ENCODE data around the gene DNAJC3.
"Not testable (repeated sequence)": the region's sequence is repeated elsewhere in the genome, so short reads cannot be mapped to it uniquely, and the experiment has no call there.

The DNAJC3 gene

GRCh38 chr13:95716231-95716630 is 39.3 kb downstream of the DNAJC3 start:
- DNase-seq = no peak

- DNase-seq = no peak
Observed at GRCh38 chr13:95722241-95722640, 45.3 kb downstream of the DNAJC3 start.

GRCh38 chr13:95723438-95723837 is 46.5 kb downstream of the DNAJC3 start:
- DNase-seq = no peak

DNA sequence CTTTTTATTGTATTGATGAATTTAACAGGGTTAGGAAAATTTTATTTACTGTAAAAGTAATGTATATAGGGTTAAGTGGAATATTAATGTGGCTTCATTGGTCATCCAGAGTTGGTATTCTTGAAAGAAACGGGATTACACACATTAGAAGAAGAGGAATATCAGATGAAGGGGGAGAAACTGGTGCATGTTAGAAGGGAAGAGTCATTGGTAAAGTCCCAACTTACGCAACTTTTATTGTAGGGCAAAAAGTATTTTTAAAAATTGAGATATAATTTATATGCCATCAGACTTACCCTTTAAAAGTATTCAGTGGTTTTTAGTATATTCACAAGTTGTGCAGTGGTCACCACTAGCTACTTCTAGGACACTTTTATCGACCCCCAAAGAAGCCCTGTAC is 47.3 kb downstream of the DNAJC3 start:
- DNase-seq = no peak

DNA sequence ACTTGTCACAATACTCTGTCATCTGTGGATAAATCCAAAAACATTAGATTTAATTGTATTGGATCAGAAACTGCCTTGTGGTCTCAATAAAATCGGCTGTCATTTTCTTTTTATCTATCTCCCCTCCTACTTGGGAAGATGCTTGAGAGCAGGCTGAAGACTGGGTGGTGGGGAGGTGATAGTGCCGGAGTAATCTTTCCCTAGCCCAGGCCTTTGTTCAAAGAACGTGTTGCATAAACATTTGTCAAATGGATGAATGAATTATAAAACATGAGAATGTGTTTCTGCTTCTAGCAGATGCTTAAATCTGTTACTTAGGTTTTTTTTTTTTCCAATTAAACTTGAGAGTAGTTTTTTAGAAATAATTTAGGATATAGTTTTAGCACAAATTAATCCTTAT is 49.9 kb downstream of the DNAJC3 start:
- DNase-seq = no peak

DNA sequence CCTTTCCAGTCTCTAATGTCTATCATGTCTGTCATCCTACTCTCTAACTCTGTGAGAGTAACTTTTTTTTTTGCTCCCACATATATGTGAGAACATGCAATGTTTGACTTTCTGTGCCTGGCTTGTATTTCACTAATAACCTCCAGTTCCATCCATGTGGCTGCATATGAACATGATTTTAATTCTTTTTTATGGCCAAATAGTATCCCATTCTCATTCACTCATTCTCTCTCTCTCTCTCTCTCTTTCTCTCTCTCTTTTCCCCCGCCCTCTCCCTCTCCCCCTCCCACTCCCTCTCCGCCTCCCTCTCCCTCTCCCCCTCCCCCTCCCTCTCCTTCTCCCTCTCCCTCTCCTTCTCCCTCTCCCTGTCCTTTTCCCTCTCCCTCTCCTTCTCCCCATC is 52.0 kb downstream of the DNAJC3 start:
- no peak for DNase-seq

- DNase-seq = no peak
Observed at GRCh38 chr13:95734124-95734523, 57.2 kb downstream of the DNAJC3 start.

GRCh38 chr13:95740071-95740978 is 63.4 kb downstream of the DNAJC3 start:
- not testable (repeated sequence) for DNase-seq

GRCh38 chr13:95740979-95741320 is 64.0 kb downstream of the DNAJC3 start:
- DNase-seq = no peak

GRCh38 chr13:95741584-95742563 is 64.9 kb downstream of the DNAJC3 start:
- DNase-seq = no peak

DNA sequence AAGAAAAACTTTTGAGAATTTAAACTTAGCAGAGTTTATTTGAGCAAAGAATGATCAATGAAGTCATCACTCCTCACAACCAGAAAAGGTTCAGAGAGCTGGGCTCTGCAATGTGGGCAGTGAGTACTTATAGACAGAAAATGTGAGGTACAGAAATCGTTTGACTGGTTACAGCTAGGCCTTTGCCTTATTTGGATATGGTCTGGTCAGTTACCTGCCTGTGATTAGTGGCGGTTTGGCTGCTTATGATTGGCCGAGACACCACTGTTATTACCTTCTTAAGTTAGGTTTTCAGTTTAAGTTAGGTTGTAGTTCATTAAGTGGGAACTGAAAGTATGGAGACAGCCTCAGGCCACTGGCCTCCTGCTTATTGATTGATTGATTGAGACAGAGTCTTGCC is 66.3 kb downstream of the DNAJC3 start:
- DNase-seq = no peak

- DNase-seq = no peak
Observed at GRCh38 chr13:95745289-95745688, 68.3 kb downstream of the DNAJC3 start.

GRCh38 chr13:95745752-95746151 is 68.8 kb downstream of the DNAJC3 start:
- DNase-seq = no peak

- no peak for DNase-seq
Observed at GRCh38 chr13:95749545-95749944, 72.6 kb downstream of the DNAJC3 start.

GRCh38 chr13:95752677-95753076 is 75.7 kb downstream of the DNAJC3 start:
- DNase-seq = no peak

DNA sequence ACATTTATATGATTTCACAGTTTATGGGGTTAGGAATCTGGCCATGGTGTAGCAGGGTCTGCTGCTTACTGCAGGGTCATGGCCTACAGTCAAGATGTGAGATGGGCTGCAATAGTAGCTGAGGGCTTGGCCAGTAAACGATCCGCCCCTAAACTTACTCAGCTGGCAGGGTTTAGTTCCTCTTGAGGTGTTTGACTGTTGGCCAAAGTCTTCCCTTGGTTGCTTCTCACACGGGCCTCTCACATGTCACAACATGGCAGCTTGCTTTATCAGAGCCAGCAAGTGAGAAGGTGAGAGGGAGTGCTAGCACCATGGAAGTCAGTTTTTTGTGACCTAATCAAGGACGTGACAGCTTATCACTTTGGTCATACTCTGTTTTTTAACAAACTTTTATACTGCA is 77.1 kb downstream of the DNAJC3 start:
- DNase-seq = no peak

DNA sequence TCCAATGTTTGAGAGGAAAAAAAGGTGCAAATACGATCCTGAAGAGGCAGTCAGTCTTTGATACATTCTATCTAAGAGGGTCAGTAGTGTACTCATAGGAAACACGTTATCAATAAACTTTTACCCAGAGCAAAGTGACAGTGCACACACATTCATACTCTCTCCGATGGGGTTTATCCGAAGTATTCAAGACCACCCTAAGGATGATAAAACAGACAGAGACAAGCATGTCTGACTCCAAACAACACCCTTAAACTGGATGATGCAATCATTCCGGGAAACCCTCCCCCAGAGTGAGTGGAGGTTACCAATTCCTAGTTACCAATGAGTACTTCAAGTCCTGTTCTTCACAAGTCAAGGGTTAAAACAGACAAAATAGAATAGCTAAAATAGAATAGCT is 79.1 kb downstream of the DNAJC3 start:
- DNase-seq = peak; percentile 14

- not testable (repeated sequence) for DNase-seq
Observed at GRCh38 chr13:95762626-95763025, 85.7 kb downstream of the DNAJC3 start.

GRCh38 chr13:95763601-95764000 is 86.7 kb downstream of the DNAJC3 start:
- no peak for DNase-seq

DNA sequence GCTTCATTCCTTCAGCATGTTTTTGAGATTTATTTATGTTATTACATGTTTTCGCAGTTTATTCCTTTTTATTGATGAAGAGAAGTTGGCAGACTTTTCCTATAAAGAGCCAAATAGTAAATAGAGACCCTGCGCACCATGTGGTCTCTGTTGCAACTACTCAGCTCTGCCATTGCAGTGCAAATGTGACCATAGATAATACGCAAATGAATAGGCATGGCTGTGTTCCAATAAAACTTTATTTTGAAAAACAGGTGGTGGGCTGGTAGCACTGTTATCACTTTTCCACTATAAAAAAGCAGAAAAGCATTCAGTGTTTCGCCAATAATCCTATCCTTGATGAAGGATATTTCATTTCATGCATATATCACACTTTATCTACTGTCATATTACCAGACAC is 95.0 kb downstream of the DNAJC3 start:
- no peak for DNase-seq

DNA sequence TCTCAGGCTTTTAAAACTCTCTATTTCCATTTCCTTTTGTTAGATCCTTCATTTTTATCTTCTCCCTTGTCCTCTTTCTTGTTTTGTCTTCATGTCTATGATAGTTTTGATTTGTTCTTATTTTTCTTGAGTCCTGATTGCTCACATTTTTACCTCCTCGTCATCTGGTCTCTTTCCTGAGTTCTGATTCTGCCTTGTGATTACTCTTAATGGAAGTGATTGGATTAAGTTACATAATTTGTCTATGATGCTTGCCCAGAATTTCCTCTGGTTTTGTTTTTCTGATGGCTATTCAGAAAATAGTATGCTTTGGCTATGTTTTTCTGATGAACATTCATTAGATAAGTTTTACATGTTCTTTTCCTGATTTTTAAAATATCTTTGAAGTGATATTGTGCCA is 102.6 kb downstream of the DNAJC3 start:
- DNase-seq = no peak

GRCh38 chr13:95781016-95781415 is 104.1 kb downstream of the DNAJC3 start:
- no peak for DNase-seq

- not testable (repeated sequence) for DNase-seq
Observed at GRCh38 chr13:95781940-95782339, 105.0 kb downstream of the DNAJC3 start.

DNA sequence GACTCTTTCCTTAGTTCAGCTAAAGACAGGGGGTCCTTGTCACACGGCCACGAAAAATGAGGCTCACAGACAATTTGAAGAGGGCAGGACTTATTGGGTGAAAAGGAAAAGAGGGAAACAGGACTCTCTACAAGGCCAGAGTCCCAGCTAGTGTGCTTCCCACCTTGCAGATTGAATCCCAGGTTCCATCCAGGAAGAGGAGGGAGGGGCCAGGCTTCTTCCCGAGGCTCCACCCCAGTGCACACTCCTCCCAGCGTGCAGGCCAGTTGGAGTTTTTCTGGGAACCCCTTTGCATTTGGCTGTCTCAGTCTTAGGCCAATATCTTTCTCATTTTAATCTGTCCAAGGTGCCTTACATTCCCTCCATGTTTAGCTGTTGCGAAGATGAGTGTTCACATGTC is 106.8 kb downstream of the DNAJC3 start:
- DNase-seq = no peak

All from fibroblast of skin of right quadriceps (primary cell).